GM21737 (cell line): ENCODE results near the gene GNG4.

Source experiments
- ATAC-seq: cut with Tn5 transposase; IDR thresholded peaks from one replicate; pipeline ENCODE4 v1.9.1; 2021; ENCODE audit warnings: mild to moderate bottlenecking, moderate library complexity; ENCODE audit not compliant: unreplicated experiment

The GNG4 gene

GRCh38 chr1:235649368-235650163 lies at the start of gene GNG4:
GNG4 (minus strand) TSS chr1:235649784; CDS start chr1:235583838, 65,946 bp downstream.
- ATAC-seq: peak; percentile 47

GRCh38 chr1:235697508-235697907 lies 47.9 kb upstream of the GNG4 start:
- no peak for ATAC-seq

DNA sequence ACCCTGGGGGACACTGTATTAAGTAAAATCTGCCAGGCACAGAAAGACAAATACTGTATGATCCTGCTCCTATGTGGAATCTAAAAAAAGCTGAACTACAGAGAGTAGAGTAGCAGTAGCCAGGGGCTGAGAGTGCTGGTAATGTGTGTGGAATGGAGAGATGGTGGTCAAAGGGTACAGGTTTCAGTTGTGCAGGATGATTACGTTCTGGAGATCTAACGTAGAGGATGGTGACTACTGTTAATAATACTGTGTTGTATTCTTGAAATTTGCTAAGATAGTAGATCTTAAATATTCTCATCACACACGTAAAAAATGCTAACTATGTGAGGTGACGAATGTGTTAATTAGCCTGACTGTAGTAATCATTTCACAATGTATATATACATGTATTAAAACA lies 39.8 kb upstream of the GNG4 start:
- ATAC-seq: no peak

DNA sequence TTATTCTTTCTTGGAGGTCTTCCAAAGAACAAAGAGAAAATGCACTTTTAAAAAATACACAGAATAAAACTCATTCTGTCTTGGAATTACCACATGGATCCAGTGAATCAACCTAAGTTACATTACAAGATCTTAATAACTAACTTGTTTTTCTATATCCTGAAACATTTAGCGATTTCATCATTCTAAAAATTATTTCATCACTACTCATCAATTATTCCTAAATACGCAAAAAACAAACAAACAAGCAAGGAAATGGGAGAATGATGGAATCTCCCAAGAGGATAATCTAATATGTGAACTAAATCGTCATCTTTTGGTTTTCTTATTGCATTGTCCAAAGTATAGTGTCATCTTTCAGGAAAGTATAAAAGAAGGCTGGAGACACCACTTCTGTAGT lies 38.5 kb upstream of the GNG4 start:
- ATAC-seq: no peak

DNA sequence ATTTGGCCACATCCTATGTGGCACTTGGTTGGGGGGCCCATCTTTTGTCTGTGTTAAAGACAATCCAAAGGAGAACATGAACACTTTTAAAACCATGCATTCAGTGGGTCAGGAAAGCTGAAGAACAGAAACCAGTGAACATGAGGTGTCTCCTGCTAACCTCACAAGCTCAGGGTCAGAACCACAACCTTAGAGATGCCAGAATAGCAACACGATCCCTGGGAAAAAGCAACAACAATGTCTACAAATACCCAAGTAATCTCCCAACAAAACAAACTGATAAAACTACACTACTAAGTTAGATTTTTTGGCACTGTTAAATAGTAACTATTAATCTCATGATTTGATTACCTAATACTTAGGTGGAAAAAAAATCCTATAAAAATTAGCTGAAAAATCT lies 34.1 kb upstream of the GNG4 start:
- no peak for ATAC-seq

- ATAC-seq: no peak
These were observed 32.6 kb upstream of the GNG4 start for GRCh38 chr1:235682216-235682615.

GRCh38 chr1:235679644-235680043 lies 30.1 kb upstream of the GNG4 start:
- no peak for ATAC-seq

GRCh38 chr1:235679005-235679404 lies 29.4 kb upstream of the GNG4 start:
- no peak for ATAC-seq

- ATAC-seq: no peak
These were observed 25.7 kb upstream of the GNG4 start for GRCh38 chr1:235675152-235675890.

DNA sequence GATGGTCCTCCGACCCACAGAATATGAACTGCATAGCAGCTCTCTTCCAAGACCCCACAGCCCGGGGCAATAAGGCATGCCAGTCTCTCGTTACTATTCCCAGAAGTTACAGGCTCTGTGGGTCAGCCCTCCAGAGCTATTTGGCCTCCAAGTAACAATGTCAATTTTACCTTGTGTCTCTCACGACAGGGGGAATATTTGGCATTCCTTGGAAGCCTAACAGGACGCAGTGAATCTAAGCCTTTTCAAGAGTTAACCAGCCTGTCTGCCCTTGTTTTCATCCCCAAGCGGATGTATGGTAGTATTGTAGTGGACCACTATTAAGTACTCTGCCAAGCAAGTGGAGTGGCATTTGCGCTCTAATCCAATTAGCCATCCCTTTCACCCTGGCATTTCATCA lies 24.4 kb upstream of the GNG4 start:
- ATAC-seq: no peak

- ATAC-seq: no peak
These were observed 22.4 kb upstream of the GNG4 start for GRCh38 chr1:235671992-235672391.

- no peak for ATAC-seq
These were observed 20.7 kb upstream of the GNG4 start for GRCh38 chr1:235670157-235670776.

- no peak for ATAC-seq
These were observed 19.7 kb upstream of the GNG4 start for GRCh38 chr1:235669277-235669676.

DNA sequence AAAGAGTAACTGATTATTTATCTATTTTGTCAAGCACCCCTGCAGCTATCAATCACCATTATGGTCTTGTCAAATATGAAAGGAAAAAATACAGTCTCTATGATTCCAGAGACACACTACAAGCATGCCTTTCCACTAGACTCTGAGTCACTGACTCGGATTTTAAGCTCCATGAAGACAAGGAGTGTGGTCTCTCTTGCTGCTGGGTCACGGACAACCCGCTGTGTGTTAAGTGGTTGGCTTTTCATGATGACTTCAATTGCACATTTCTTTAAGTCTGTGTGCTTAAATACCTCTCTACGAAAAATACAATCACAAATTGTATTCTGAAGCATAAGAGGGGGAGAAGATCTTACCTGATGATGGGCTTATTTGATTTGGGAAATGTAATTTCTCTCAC lies 14.0 kb upstream of the GNG4 start:
- ATAC-seq: no peak

GRCh38 chr1:235661568-235661967 lies 12.0 kb upstream of the GNG4 start:
- ATAC-seq: no peak

DNA sequence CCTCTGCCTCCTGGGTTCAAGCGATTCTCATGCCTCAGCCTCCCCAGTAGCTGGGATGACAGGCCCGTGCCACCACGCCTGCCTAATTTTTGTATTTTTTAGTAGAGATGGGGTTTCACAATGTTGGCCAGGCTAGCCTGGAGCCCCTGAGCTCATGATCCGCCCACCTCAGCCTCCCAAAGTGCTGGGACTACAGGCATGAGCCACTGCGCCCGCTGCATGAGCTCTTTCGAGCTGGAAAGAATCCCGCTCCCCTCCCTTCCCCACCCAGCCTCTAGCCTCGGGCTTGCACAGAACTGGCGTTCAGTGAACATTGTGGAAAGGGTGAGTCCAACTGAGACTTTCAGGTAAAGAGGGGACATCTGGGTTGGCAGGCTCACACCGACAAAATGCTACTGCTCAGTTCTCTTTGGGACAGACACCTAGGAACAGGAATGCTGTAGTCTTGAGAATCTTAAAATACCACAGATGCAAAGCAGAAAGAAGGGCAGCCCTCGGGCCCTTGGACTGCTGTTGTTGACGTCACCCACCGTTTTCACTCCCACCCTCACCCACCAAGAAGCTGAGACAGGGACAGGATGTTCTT lies 9.7 kb upstream of the GNG4 start:
- no peak for ATAC-seq

DNA sequence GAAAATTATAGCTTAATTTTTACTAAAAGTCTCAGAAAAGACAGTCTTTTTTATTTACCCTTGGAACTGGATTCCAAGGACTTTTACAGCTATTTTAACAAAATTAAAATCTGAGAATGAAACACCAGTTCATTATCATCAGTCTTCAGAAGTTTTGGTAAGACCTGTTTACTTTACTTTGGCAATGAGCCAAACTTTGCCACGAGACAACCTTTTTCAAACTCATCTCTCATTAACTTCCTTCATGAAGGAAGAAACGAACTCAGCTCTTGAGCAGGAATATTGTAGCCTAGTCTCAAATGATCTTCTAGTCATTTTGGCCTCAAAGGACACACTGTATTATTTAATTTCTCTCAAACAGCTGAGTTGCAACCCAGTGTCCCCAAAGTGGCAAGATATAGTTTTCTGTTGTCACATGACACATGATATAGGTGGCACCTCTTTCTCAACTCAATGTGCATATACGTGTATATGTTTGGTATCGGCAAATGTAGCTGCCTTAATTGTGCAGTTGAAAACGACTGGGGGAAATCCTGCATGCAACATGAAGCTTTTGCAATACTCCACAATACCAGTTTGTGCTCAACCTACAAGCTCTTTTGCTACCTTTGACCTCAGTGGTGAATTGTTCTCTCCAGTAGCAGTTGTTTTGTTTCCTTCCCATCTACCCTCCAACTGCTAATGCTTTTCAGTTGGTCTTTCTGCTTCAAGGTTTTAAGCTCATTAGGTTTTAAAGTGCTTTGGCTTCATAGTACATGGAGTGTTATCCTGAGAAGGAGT lies 8.4 kb upstream of the GNG4 start:
- no peak for ATAC-seq

DNA sequence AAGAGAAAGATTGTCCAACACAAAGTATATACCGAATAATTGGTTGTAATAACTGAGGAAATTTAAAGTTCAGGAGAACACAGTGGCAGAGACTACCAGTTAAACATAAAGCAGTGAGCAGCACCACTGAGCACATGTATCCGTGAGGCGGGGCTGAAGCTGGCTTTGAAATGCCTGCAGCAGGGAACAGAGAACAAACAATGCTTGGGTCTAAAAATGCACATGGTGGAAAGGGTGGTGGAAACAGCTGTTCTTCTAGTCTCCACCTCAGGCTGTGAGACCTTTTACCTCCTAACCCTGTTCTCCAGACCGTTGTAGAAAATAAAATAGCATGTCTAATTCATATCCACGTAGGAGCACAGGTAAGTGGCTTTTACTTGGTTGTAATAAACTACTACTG lies 7.7 kb upstream of the GNG4 start:
- no peak for ATAC-seq

DNA sequence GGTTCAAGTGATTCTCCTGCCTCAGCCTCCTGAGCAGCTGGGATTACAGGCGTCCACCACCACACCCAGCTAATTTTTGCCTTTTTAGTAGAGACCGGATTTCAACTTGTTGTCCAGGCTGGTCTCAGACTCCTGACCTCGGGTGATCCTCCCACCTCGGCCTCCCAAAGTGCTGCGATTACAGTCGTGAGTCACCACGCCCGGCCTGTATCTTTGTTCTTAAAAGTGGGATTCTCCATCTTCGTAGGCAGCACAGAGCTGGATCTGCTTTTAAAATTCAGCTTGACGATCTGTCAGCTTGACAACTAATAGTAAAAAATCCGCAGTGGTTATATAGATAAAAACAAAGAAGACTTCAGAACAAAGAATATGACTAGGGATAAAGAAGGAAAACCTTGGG lies 2.8 kb upstream of the GNG4 start:
- no peak for ATAC-seq

DNA sequence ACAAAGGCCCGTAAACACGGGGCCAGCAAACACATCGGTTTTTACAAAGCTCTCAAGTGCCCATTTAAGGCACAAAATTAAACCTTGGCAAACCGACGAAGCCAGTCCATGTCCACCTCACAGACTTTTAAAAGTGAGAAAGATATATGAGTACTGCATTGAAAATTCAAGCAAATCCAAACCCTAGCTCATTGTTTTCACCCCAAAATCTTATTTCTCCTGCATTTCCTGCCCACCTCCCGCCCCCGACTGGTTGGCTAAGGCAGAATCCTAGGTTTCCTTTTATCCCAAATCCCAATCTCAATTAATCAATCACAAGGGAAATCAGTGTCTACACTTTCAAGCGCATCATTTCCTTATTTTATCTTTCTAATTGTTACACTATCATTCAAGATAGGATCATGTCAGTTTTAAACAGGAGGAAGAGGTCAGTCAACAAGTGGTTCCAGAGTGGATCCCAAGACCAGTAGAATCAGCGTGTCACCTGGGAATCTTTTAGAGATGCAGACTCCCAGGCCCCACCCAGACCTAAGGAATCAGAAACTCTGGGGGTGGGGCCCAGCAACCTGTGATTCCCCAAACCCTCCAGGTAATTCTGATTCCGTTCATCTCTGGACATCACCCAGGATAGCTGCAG lies 1.7 kb upstream of the GNG4 start:
- ATAC-seq: no peak
